HepG2 (cell line): ENCODE data around the gene TBC1D24. TPM values are rescaled to one million over a fixed set of nuclear protein-coding genes. Genes with fewer than 3 reads are reported as not detected.
A peak's percentile ranks its signal among the peaks of the same experiment; 100 is the strongest.

Experiments
- ARNT2 ChIP-seq: sonication (generic); formaldehyde crosslinking; IDR thresholded peaks from 2 replicates; pipeline ENCODE4 v1.8.0; 2022; ENCODE audit warnings: mild to moderate bottlenecking, low read depth, missing genetic modification reagents, moderate library complexity
- GTF3A ChIP-seq: sonication (generic); formaldehyde crosslinking; conservative IDR thresholded peaks from 2 replicates; pipeline ENCODE4 v1.4.0; 2020; ENCODE audit warnings: mild to moderate bottlenecking, missing genetic modification reagents
- PHF20 ChIP-seq: sonication (generic); formaldehyde crosslinking; IDR thresholded peaks from 2 replicates; pipeline ENCODE4 v1.5.0; 2020; ENCODE audit warnings: mild to moderate bottlenecking, missing genetic modification reagents
- POLR2A ChIP-seq, 2 experiments: IDR thresholded peaks; 2 replicates each; pipeline ENCODE4 v1.6.1; 2011; ENCODE audit warnings: low read depth in 2 of 2, low read length in 2 of 2, mild to moderate bottlenecking in 1 of 2, moderate library complexity in 1 of 2; ENCODE audit not compliant: insufficient read depth in 1 of 2
- SOX13 ChIP-seq, 3 experiments: fragments of 450-650 bp in 1 of 3; sonication (generic) in 1 of 3; formaldehyde crosslinking in 1 of 3; IDR thresholded peaks in 2 of 3; conservative IDR thresholded peaks in 1 of 3; 2 replicates each; pipeline versions ENCODE4 v1.5.0 to v1.6.1; 2016 to 2020; ENCODE audit warnings: antibody characterized with exemption in 1 of 3, mild to moderate bottlenecking in 1 of 3, missing compliant biosample characterization in 1 of 3, missing genetic modification reagents in 1 of 3, moderate library complexity in 1 of 3
- YEATS4 ChIP-seq: sonication (generic); formaldehyde crosslinking; IDR thresholded peaks from 2 replicates; pipeline ENCODE4 v1.4.0; 2020; ENCODE audit warnings: missing genetic modification reagents, borderline replicate concordance
- ZHX2 ChIP-seq, 2 experiments: sonication (generic) in 1 of 2; formaldehyde crosslinking in 1 of 2; IDR thresholded peaks; 2 replicates each; pipeline versions ENCODE4 v1.6.1 to v1.9.0; 2014 to 2022; ENCODE audit warnings: antibody characterized with exemption in 1 of 2, borderline replicate concordance in 1 of 2, inconsistent platforms in 1 of 2, low read depth in 1 of 2, missing genetic modification reagents in 1 of 2
- ZNF513 ChIP-seq: sonication (generic); formaldehyde crosslinking; conservative IDR thresholded peaks from 2 replicates; pipeline ENCODE4 v1.5.0; 2020; ENCODE audit warnings: missing genetic modification reagents
- ZNF530 ChIP-seq: sonication (generic); formaldehyde crosslinking; IDR thresholded peaks from 2 replicates; pipeline ENCODE4 v1.5.0; 2020; ENCODE audit warnings: low read depth, mild to moderate bottlenecking, missing genetic modification reagents
- ZNF564 ChIP-seq: sonication (generic); formaldehyde crosslinking; IDR thresholded peaks from 2 replicates; pipeline ENCODE4 v1.8.1; 2023; ENCODE audit warnings: mild to moderate bottlenecking, missing genetic modification reagents
- ZNF724P ChIP-seq: sonication (generic); formaldehyde crosslinking; IDR thresholded peaks from 2 replicates; pipeline ENCODE4 v1.8.0; 2022; ENCODE audit warnings: missing genetic modification reagents, borderline replicate concordance
- ZSCAN21 ChIP-seq: sonication (generic); formaldehyde crosslinking; IDR thresholded peaks from 2 replicates; pipeline ENCODE4 v1.8.0; 2022; ENCODE audit warnings: mild to moderate bottlenecking, missing genetic modification reagents, moderate library complexity, borderline replicate concordance
- polyA plus RNA-seq, 8 experiments: library from polyadenylated mRNA; depleted of rRNA in 3 of 8; stranded (reverse) in 7 of 8; unstranded in 1 of 8; fragments of >200 nt; fragmentation: Illumina TruSeq in 4 of 8; extraction: Trizol in 4 of 8; gene quantifications; 2 replicates each; pipeline versions ENCODE4 v1.2.1 to v1.2.3, GENCODE V29; 2011 to 2016; ENCODE audit warnings: low read depth in 4 of 8, missing spikeins in 1 of 8, mixed read lengths in 1 of 8; ENCODE audit not compliant: insufficient read depth in 1 of 8
- total RNA-seq, 5 experiments: library from RNA; depleted of rRNA; stranded (reverse); fragments of >200 nt; fragmentation: Illumina TruSeq; extraction: Trizol; gene quantifications; 2 replicates each; pipeline ENCODE4 v1.2.3, GENCODE V29; 2016; ENCODE audit warnings: low read depth in 1 of 5
- TF ChIP-seq, protein P1 (sequence below): sonication (generic); formaldehyde crosslinking; IDR thresholded peaks from 2 replicates; pipeline ENCODE4 v1.4.0; 2020; ENCODE audit warnings: missing genetic modification reagents

TBC1D24 gene
- total and polyA plus RNA-seq, 2 of the 13 experiments (the other 11 are each of a cell fraction or from before 2014, with no cell fraction given), result 7.7 to 13.7 TPM

GRCh38 chr16:2471653-2472487, 3.1 kb upstream of the TBC1D24 start (continued):
- TF ChIP-seq, protein P1, sequence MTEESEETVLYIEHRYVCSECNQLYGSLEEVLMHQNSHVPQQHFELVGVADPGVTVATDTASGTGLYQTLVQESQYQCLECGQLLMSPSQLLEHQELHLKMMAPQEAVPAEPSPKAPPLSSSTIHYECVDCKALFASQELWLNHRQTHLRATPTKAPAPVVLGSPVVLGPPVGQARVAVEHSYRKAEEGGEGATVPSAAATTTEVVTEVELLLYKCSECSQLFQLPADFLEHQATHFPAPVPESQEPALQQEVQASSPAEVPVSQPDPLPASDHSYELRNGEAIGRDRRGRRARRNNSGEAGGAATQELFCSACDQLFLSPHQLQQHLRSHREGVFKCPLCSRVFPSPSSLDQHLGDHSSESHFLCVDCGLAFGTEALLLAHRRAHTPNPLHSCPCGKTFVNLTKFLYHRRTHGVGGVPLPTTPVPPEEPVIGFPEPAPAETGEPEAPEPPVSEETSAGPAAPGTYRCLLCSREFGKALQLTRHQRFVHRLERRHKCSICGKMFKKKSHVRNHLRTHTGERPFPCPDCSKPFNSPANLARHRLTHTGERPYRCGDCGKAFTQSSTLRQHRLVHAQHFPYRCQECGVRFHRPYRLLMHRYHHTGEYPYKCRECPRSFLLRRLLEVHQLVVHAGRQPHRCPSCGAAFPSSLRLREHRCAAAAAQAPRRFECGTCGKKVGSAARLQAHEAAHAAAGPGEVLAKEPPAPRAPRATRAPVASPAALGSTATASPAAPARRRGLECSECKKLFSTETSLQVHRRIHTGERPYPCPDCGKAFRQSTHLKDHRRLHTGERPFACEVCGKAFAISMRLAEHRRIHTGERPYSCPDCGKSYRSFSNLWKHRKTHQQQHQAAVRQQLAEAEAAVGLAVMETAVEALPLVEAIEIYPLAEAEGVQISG (CRISPR knock-in tag), result peak; percentile 43
- TF ChIP-seq SOX13 (IDR thresholded peaks at IDR 0.05) (no peak), SOX13 (CRISPR knock-in tag; conservative IDR thresholded peaks at IDR 0.05 in 1 of 2, IDR thresholded peaks at IDR 0.05 in 1 of 2) (no peak), ZNF564 (CRISPR knock-in tag) (peak; percentile 40; the same call in 1 of the 2 replicates), POLR2A (IDR thresholded peaks at IDR 0.05; ENCODE audit: insufficient read depth in 1 of 2, low read depth in 2 of 2, low read length in 2 of 2) (peak in 1 of 2 experiments; percentile 20; a peak in 1 of 4 replicates), ARNT2 (CRISPR knock-in tag) (0 out of 2 replicates have a peak, but pooled peaks have one; percentile 65), YEATS4 (CRISPR knock-in tag) (no peak), ZNF724P (CRISPR knock-in tag) (no peak), ZNF530 (CRISPR knock-in tag) (no peak), ZHX2 (IDR thresholded peaks at IDR 0.05; ENCODE audit: low read depth) (peak; percentile 33), ZHX2 (CRISPR knock-in tag; IDR thresholded peaks at IDR 0.05; ENCODE audit: borderline replicate concordance) (0 out of 2 replicates have a peak, but pooled peaks have one; percentile 72), ZNF513 (CRISPR knock-in tag) (no peak), ZSCAN21 (CRISPR knock-in tag) (peak; percentile 66), PHF20 (CRISPR knock-in tag) (no peak), GTF3A (0 out of 2 replicates have a peak, but pooled peaks have one; percentile 17)
